GM15510 (cell line): ENCODE measurements around the gene COL6A2.

Experiments
- POLR2A ChIP-seq: IDR thresholded peaks from 3 replicates; pipeline ENCODE4 v1.6.1; 2011; ENCODE audit warnings: borderline replicate concordance; ENCODE audit not compliant: insufficient read length; ENCODE audit errors: extremely low read depth

COL6A2 gene

GRCh38 chr21:46160907-46161632 lies 63.2 kb downstream of the COL6A2 start:
- TF ChIP-seq POLR2A, result no peak

- no peak for TF ChIP-seq POLR2A
Measured at GRCh38 chr21:46161633-46162592, 64.0 kb downstream of the COL6A2 start.

- no peak for TF ChIP-seq POLR2A
Measured at GRCh38 chr21:46163380-46163779, 65.5 kb downstream of the COL6A2 start.

- TF ChIP-seq POLR2A, result no peak
Measured at GRCh38 chr21:46165098-46165497, 67.2 kb downstream of the COL6A2 start.

GRCh38 chr21:46168238-46168637 lies 70.3 kb downstream of the COL6A2 start:
- TF ChIP-seq POLR2A, result no peak

GRCh38 chr21:46168659-46169386 lies 70.9 kb downstream of the COL6A2 start:
- TF ChIP-seq POLR2A, result no peak

- TF ChIP-seq POLR2A, result no peak
Measured at GRCh38 chr21:46171585-46171984, 73.7 kb downstream of the COL6A2 start.

GRCh38 chr21:46171996-46172862 lies 74.3 kb downstream of the COL6A2 start:
- no peak for TF ChIP-seq POLR2A

GRCh38 chr21:46172863-46173528 lies 75.1 kb downstream of the COL6A2 start:
- no peak for TF ChIP-seq POLR2A

GRCh38 chr21:46173573-46173972 lies 75.7 kb downstream of the COL6A2 start:
- no peak for TF ChIP-seq POLR2A

GRCh38 chr21:46178961-46179360 lies 81.0 kb downstream of the COL6A2 start:
- TF ChIP-seq POLR2A, result no peak
